Lower leg skin (tissue), 4 donors: ENCODE data around the gene FOXP1. TPM values are rescaled to one million over a fixed set of nuclear protein-coding genes. Genes with fewer than 3 reads are reported as not detected.

Experiments
- DNase-seq, 2 donors: peaks; one replicate each; pipeline ENCODE4 v3.0.0-alpha.2; 2019; ENCODE audit warnings: low spot score in 2 of 2
- H3K4me3 ChIP-seq: fragments of 200-600 bp; sonication (generic); 2 replicates; pipeline ENCODE4 v1.5.1; 2017; ENCODE audit warnings: mild to moderate bottlenecking, low read depth; ENCODE audit not compliant: poor library complexity, severe bottlenecking
- POLR2A ChIP-seq, 2 donors: fragments of 450-650 bp; IDR thresholded peaks; one replicate each; pipeline ENCODE4 v1.6.1; 2016 to 2017; ENCODE audit warnings: antibody characterized with exemption in 2 of 2, mild to moderate bottlenecking in 1 of 2, moderate library complexity in 1 of 2
- WGBS, 2 donors: methylation state at CpG; one replicate each; pipeline ENCODE4 v1.1.5; 2018; 5-methylcytosine and 5-hydroxymethylcytosine counted together
- intact Hi-C: fragments of 100-400 bp; cut with DNase I; formaldehyde crosslinking; loops from one replicate; pipeline ENCODE4 v1.15.0; 2023; ENCODE audit warnings: low total_unique reads
- total RNA-seq, 4 donors: library from RNA; depleted of rRNA; stranded (reverse); fragments of >200 nt; gene quantifications; one replicate each; pipeline ENCODE4 v1.1.0, GENCODE V29; 2016
- TF ChIP-seq, protein P1 (sequence below), 3 donors: fragments of 450-650 bp; IDR thresholded peaks; one replicate each; pipeline ENCODE4 v1.5.1; 2016; ENCODE audit warnings: antibody characterized with exemption in 3 of 3, mild to moderate bottlenecking in 3 of 3, moderate library complexity in 2 of 3

The FOXP1 gene
- total RNA-seq, 4 donors from 2014 or later: 46.6 to 66.6 (median 55.2) TPM

DNA sequence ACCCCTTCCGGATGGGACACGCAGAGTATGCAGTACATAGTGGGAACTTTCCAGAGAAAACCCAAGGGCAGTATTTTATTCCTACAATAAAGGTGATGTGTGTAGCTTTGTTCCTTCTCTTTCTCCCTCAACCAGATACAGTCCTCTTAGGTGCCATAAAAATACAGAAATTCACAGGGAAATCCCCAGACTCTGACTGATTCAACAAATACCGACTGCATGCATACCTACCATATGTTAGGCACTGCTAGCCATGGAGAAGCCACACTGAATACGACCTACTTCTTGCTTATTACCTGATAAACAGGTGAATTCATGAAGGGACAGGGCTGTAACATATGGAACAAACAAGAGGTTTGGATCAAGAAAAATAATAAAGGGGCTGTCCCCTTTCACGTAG lies 228.5 kb downstream of the FOXP1 start:
- intact Hi-C loops: no loop called here
- TF ChIP-seq, protein P1, sequence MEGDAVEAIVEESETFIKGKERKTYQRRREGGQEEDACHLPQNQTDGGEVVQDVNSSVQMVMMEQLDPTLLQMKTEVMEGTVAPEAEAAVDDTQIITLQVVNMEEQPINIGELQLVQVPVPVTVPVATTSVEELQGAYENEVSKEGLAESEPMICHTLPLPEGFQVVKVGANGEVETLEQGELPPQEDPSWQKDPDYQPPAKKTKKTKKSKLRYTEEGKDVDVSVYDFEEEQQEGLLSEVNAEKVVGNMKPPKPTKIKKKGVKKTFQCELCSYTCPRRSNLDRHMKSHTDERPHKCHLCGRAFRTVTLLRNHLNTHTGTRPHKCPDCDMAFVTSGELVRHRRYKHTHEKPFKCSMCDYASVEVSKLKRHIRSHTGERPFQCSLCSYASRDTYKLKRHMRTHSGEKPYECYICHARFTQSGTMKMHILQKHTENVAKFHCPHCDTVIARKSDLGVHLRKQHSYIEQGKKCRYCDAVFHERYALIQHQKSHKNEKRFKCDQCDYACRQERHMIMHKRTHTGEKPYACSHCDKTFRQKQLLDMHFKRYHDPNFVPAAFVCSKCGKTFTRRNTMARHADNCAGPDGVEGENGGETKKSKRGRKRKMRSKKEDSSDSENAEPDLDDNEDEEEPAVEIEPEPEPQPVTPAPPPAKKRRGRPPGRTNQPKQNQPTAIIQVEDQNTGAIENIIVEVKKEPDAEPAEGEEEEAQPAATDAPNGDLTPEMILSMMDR (IDR thresholded peaks at IDR 0.05): no peak
- TF ChIP-seq POLR2A (IDR thresholded peaks at IDR 0.05): no peak
- H3K4me3 ChIP-seq: no peak overlapping the region
- DNase-seq: no peak
- WGBS, 2 donors: 92 to 94% methylated on average over 5 of the region's 5 CpGs

DNA sequence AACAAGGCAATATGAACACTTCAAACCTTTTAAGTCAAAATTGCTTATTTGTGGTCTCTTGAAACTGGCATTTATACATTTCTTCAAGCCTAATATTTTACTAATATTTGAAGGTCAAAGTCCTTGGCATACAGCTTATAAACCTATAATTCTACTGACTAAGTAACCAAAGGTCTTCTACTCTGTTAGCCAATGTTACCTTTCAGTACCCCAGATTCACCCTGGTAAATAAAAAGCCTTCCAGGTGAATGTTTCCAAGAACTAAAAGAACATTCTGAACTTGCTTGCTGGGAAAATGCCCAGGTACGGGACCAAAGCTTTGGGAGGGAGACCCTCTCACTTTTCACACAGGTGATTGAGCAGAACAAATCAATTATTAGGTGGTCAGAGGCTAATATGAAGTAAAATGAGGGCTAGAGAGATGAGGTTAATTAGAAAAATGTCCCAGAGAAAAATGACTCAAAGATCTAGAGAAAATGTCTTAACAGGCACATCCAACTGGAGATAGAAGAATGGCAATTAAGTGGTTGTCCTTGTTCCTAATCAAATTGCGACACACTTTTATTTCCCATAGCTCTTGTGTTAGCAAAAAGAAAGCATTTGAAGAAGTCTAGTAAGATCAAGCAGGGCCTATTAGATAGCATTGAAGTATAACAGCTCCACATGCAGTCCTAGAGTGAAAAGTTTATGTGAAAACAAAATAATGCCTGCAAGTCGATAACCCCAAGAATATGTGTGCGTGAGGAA lies 232.0 kb downstream of the FOXP1 start:
- intact Hi-C loops: no loop called here
- H3K4me3 ChIP-seq: no peak overlapping the region
- TF ChIP-seq, protein P1 (IDR thresholded peaks at IDR 0.05): no peak
- TF ChIP-seq POLR2A (IDR thresholded peaks at IDR 0.05): no peak
- WGBS, 2 donors: 92 to 95% methylated on average over 4 of the region's 4 CpGs
- DNase-seq: no peak

DNA sequence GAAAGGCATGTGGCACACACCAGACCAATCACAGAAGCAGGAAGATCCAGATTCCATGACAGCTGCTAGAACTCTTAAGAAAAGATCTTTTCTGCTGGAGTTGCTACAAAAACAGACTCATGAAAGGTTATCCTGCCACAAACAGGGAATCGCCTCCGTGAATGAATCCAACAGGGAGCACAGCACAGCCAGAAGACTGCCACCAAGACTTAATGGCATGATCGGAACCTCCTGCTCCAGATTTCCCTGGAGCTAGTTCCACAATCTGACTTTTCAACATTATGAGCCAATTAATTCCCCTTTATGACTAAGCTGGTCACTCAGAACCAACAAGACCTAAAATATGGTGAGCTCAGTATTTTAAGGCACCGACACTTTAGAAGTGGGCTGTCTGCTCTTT lies 232.5 kb downstream of the FOXP1 start:
- no peak for DNase-seq
- 80 to 84% methylated on average over 4 of the region's 4 CpGs for WGBS, 2 donors
- intact Hi-C loops: no loop called here
- H3K4me3 ChIP-seq: no peak overlapping the region
- TF ChIP-seq POLR2A (IDR thresholded peaks at IDR 0.05): no peak

DNA sequence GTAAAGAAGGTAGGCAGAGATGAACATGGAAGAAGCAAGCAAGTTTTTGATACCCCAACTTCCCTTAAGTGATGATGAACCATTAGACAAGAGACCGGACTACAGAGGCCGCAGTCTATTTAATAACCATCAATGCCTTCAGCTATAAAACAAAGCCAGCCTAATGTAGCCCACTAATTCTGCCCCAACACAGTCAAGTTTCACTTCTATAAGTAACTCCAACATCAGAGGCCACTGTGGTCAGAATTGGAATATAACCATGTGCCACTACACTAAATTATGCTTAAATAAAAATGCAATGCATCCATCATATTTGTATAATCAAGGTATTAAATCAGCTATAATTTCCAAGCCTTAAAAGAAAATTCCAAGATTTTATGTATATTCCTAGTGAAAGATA lies 234.7 kb downstream of the FOXP1 start:
- TF ChIP-seq, protein P1 (IDR thresholded peaks at IDR 0.05): no peak
- TF ChIP-seq POLR2A (IDR thresholded peaks at IDR 0.05): no peak
- intact Hi-C loops: no loop called here
- no peak overlapping the region for H3K4me3 ChIP-seq
- no peak for DNase-seq
- 91 to 100% methylated on average over 2 of the region's 2 CpGs for WGBS, 2 donors

DNA sequence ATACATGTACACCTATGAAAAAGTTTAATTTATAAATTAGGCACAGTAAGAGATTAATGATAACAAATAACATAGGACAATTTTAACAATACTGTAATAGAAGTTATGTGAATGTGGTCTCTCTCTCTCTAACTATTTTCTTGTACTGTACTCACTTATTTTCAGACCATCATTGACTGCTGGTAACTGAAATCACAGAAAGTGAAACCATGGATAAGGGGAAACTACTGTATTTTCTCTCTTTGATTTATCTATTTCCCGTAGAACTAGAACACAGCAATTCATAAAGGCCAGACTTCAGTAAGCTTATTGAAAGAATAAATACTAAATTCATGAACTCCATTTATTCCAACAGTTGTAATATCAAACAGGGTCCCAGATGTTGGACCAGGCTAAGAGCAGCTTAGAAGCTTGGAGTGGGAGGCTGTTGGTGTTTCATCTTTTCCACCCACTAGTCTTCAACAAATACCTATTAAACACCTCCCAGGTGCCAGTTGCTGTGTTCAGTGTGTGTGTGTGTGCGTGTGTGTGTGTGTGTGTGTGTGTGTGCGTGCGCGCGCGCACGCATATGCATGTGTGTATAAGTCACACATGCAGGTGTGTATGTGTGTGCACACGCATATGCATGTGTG lies 235.4 kb downstream of the FOXP1 start:
- 85 to 86% methylated on average over 9 of the region's 9 CpGs for WGBS, 2 donors

DNA sequence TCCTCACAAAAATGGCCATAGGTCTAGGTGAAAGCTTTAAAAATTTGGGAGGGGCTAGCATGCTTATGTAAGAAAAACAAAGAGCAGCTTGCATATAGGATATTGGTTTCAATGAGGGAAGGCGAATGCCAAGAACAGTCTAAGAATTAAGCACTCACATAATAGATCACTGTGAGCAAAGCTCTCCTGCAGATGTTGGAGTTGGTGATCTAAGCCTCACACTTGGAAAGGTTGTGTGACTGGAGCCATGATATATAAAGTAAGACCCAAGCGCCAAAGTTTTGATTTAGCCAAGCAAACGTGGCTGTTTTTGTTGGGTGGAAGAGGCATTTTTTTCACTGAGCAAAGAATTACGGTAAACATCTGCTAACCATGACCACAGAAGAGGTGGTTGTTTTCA lies 237.5 kb downstream of the FOXP1 start:
- 81 to 90% methylated on average over 4 of the region's 4 CpGs for WGBS, 2 donors
- DNase-seq: no peak
- TF ChIP-seq, protein P1 (IDR thresholded peaks at IDR 0.05): no peak
- no peak for TF ChIP-seq POLR2A (IDR thresholded peaks at IDR 0.05)
- intact Hi-C loops: no loop called here
- no peak overlapping the region for H3K4me3 ChIP-seq

More for the DNA sequence above, 235.4 kb downstream of the FOXP1 start:
- intact Hi-C loops: no loop called here
- H3K4me3 ChIP-seq: no peak overlapping the region
- DNase-seq: no peak
- TF ChIP-seq, protein P1 (IDR thresholded peaks at IDR 0.05): no peak
- no peak for TF ChIP-seq POLR2A (IDR thresholded peaks at IDR 0.05)
